CD4-positive, CD25-positive, alpha-beta regulatory T cell (primary cell): Measurements from ENCODE around the gene ASTL. TPM values are rescaled to one million over a fixed set of nuclear protein-coding genes. Genes with fewer than 3 reads are reported as not detected.

Source experiments
- ATAC-seq, 2 donors: fragments of 150-1000 bp; cut with Tn5 transposase; one replicate each; pipeline ENCODE4 v1.10.0; 2021; ENCODE audit warnings: low read depth in 2 of 2, moderate number of reproducible peaks in 2 of 2, moderate library complexity in 1 of 2
- DNase-seq, 3 donors: peaks; one replicate each; pipeline versions ENCODE4 v3.0.0 to v3.0.0-alpha.2; 2012 to 2022; ENCODE audit warnings: mixed read lengths in 1 of 3
- H3K27ac ChIP-seq: one replicate; pipeline ENCODE4 v1.7.0; 2013; ENCODE audit warnings: mild to moderate bottlenecking, low read length; ENCODE audit not compliant: insufficient read depth, poor library complexity, severe bottlenecking
- H3K27me3 ChIP-seq: one replicate; pipeline ENCODE4 v1.7.0; 2013; ENCODE audit warnings: low read length; ENCODE audit not compliant: control insufficient read depth, insufficient read depth
- H3K36me3 ChIP-seq: one replicate; pipeline ENCODE4 v1.7.0; 2013; ENCODE audit warnings: mild to moderate bottlenecking, low read length, moderate library complexity; ENCODE audit not compliant: control insufficient read depth, insufficient read depth
- H3K4me1 ChIP-seq: 2 replicates; pipeline ENCODE4 v1.7.0; 2013; ENCODE audit warnings: mild to moderate bottlenecking, low read length; ENCODE audit not compliant: insufficient read depth, control insufficient read depth, poor library complexity, severe bottlenecking
- H3K4me3 ChIP-seq: one replicate; pipeline ENCODE4 v1.7.0; 2013; ENCODE audit warnings: low read depth, mild to moderate bottlenecking, low read length, moderate library complexity
- H3K9me3 ChIP-seq, 2 experiments: 1 replicate in 1 of 2; 2 replicates in 1 of 2; pipeline ENCODE4 v1.7.0; 2013; ENCODE audit warnings: low read length in 2 of 2, mild to moderate bottlenecking in 1 of 2, moderate library complexity in 1 of 2; ENCODE audit not compliant: control insufficient read depth in 2 of 2
- H3K27ac Mint-ChIP-seq, 3 donors: one replicate each; pipeline ENCODE4 v1.8.0; 2020 to 2022; ENCODE audit warnings: mild to moderate bottlenecking in 3 of 3, mixed read lengths in 3 of 3, moderate library complexity in 2 of 3
- H3K27me3 Mint-ChIP-seq: one replicate; pipeline ENCODE4 v1.8.0; 2022; ENCODE audit warnings: mild to moderate bottlenecking, mixed read lengths
- H3K36me3 Mint-ChIP-seq: one replicate; pipeline ENCODE4 v1.8.0; 2020; ENCODE audit warnings: mixed read lengths
- H3K4me1 Mint-ChIP-seq, 4 donors: one replicate each; pipeline ENCODE4 v1.8.0; 2020 to 2022; ENCODE audit warnings: mixed read lengths in 4 of 4, mild to moderate bottlenecking in 1 of 4
- H3K4me3 Mint-ChIP-seq, 4 donors: one replicate each; pipeline ENCODE4 v1.8.0; 2020 to 2022; ENCODE audit warnings: mild to moderate bottlenecking in 4 of 4, mixed read lengths in 4 of 4, moderate library complexity in 3 of 4
- H3K9me3 Mint-ChIP-seq, 7 donors: one replicate each; pipeline ENCODE4 v1.8.0; 2020 to 2022; ENCODE audit warnings: mixed read lengths in 7 of 7, mild to moderate bottlenecking in 3 of 7, moderate library complexity in 2 of 7
- polyA plus RNA-seq, 4 donors: library from polyadenylated mRNA; unstranded; fragments of 300-500 nt; fragmentation: Illumina TruSeq; gene quantifications; one replicate each; pipeline ENCODE4 v1.2.3, GENCODE V29; 2021
- total RNA-seq: library from RNA; stranded (reverse); gene quantifications from one replicate; pipeline ENCODE4 v1.2.3, GENCODE V29; 2022

ASTL gene
- total and polyA plus RNA-seq, 5 donors from 2014 or later = 0.23 to 9.7 (median 0.39) TPM; not detected in 2

DNA sequence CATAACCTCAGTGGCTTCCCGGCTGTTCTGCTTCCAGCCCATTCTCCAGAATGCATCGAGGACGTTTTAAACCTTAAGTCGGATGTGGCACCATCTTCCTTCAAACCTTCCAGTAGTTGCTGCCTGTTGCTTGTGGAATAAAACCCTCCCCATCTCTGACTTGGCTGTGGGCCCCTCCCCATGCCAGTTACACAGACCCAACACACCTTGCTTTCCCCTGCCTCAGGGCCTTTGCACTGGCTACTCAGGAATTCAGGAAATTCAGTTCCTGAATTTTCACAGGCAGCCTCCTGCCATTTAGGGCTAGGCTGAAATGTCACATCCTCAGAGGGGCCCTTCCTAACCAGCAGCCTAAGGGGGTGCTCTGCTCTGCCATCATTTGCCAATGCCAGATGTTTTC is 16.9 kb downstream of the ASTL start:
- Mint-ChIP-seq H3K4me1 (peaks cover 0 to 14% (median 9%) of the 10 kb centered on the region in 4 donors), H3K36me3 (peaks cover 17% of the 10 kb centered on the region), H3K4me3 (no peak overlapping the region), H3K27ac (no peak overlapping the region), H3K27me3 (peaks cover 42% of the 10 kb centered on the region), H3K9me3 (peaks cover 0 to 1% (median 0%) of the 10 kb centered on the region in 7 donors)
- peaks cover 5% of the 10 kb centered on the region for H3K36me3 ChIP-seq
- DNase-seq = no peak
- H3K27ac ChIP-seq = no peak overlapping the region
- H3K9me3 ChIP-seq = no peaks in the 10 kb centered on the region
- H3K4me3 ChIP-seq = no peak overlapping the region
- no peaks in the 10 kb centered on the region for H3K27me3 ChIP-seq
- peaks cover 7% of the 10 kb centered on the region for H3K4me1 ChIP-seq
- ATAC-seq = no peak

- Mint-ChIP-seq H3K27me3 (peaks cover 42% of the 10 kb centered on the region), H3K9me3 (peaks cover 0 to 1% (median 0%) of the 10 kb centered on the region in 7 donors), H3K4me1 (peaks cover 0 to 14% (median 7%) of the 10 kb centered on the region in 4 donors), H3K27ac (no peak overlapping the region), H3K36me3 (peaks cover 13% of the 10 kb centered on the region), H3K4me3 (peak overlapping the region in 1 of 4 donors; percentile 29)
- Histone ChIP-seq H3K9me3 (no peaks in the 10 kb centered on the region), H3K4me1 (peaks cover 11% of the 10 kb centered on the region), H3K27me3 (no peaks in the 10 kb centered on the region), H3K4me3 (no peak overlapping the region), H3K27ac (no peak overlapping the region), H3K36me3 (peaks cover 4% of the 10 kb centered on the region)
- ATAC-seq (no peak), DNase-seq (no peak)
These were observed 17.3 kb downstream of the ASTL start for GRCh38 chr2:96120991-96121390.

DNA sequence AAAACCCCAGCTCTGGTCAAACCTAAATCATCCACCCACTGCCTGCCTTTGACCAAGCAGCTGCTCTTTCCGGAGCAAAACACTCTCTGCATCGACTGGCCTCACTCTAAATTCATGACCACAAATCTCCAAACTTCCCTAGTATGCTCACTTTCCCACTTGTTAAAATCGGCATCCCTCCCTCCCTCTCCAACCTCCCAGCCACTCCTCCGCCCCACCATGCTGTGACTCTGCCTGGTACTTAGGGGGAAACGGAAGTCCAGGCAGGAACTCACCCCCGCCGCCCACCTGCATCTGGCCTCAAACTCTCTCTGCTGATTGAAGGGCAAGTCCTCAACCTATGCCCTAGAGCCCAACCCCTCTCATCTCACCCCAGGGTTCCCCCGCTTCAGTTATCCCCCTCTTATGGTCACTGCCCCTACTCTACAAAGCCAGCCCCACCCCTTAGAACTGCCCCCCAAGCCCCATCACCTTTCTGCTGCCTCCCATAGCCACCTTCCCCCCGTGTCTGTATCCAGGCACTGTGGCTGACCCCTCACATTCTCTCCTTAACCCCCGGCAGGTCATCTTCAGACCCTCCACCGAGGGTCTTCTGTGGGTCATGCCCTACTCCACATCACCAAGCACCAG is 18.1 kb downstream of the ASTL start:
- Histone ChIP-seq H3K36me3 (no peaks in the 10 kb centered on the region), H3K27me3 (no peaks in the 10 kb centered on the region), H3K9me3 (no peaks in the 10 kb centered on the region), H3K4me1 (peaks cover 13% of the 10 kb centered on the region), H3K27ac (no peak overlapping the region), H3K4me3 (no peak overlapping the region)
- H3K27me3 Mint-ChIP-seq = peaks cover 48% of the 10 kb centered on the region
- H3K36me3 Mint-ChIP-seq = peaks cover 7% of the 10 kb centered on the region
- peak overlapping the region in 2 of 4 donors; percentile 29 to 44 for H3K4me3 Mint-ChIP-seq
- peaks cover 0 to 19% (median 9%) of the 10 kb centered on the region in 4 donors for H3K4me1 Mint-ChIP-seq
- no peak overlapping the region for H3K27ac Mint-ChIP-seq
- peaks cover 0 to 1% (median 0%) of the 10 kb centered on the region in 7 donors for H3K9me3 Mint-ChIP-seq
- DNase-seq (no peak), ATAC-seq (no peak)

- H3K36me3 ChIP-seq = no peaks in the 10 kb centered on the region
- no peaks in the 10 kb centered on the region for H3K27me3 ChIP-seq
- Mint-ChIP-seq H3K27me3 (peaks cover 50% of the 10 kb centered on the region), H3K9me3 (peaks cover 0 to 1% (median 0%) of the 10 kb centered on the region in 7 donors), H3K36me3 (no peaks in the 10 kb centered on the region), H3K4me3 (peak overlapping the region; percentile 29 to 73 (median 54)), H3K27ac (no peak overlapping the region), H3K4me1 (peaks cover 0 to 19% (median 8%) of the 10 kb centered on the region in 4 donors)
- H3K9me3 ChIP-seq = no peaks in the 10 kb centered on the region
- no peak for ATAC-seq
- H3K4me1 ChIP-seq = peaks cover 13% of the 10 kb centered on the region
- no peak overlapping the region for H3K27ac ChIP-seq
- no peak overlapping the region for H3K4me3 ChIP-seq
- no peak for DNase-seq
These were observed 18.9 kb downstream of the ASTL start for GRCh38 chr2:96119389-96119751.

- H3K4me3 ChIP-seq = no peak overlapping the region
- H3K4me1 Mint-ChIP-seq = peaks cover 0 to 19% (median 8%) of the 10 kb centered on the region in 4 donors
- H3K27me3 ChIP-seq = no peaks in the 10 kb centered on the region
- H3K27ac Mint-ChIP-seq = peak overlapping the region in 1 of 3 donors; percentile 80
- no peaks in the 10 kb centered on the region for H3K36me3 ChIP-seq
- H3K36me3 Mint-ChIP-seq = no peaks in the 10 kb centered on the region
- H3K4me1 ChIP-seq = peaks cover 13% of the 10 kb centered on the region
- ATAC-seq = no peak
- peaks cover 0 to 1% (median 0%) of the 10 kb centered on the region in 7 donors for H3K9me3 Mint-ChIP-seq
- no peak overlapping the region for H3K27ac ChIP-seq
- no peak for DNase-seq
- H3K27me3 Mint-ChIP-seq = peaks cover 50% of the 10 kb centered on the region
- no peaks in the 10 kb centered on the region for H3K9me3 ChIP-seq
- peak overlapping the region; percentile 29 to 78 (median 66) for H3K4me3 Mint-ChIP-seq
These were observed 19.5 kb downstream of the ASTL start for GRCh38 chr2:96118698-96119388.

DNA sequence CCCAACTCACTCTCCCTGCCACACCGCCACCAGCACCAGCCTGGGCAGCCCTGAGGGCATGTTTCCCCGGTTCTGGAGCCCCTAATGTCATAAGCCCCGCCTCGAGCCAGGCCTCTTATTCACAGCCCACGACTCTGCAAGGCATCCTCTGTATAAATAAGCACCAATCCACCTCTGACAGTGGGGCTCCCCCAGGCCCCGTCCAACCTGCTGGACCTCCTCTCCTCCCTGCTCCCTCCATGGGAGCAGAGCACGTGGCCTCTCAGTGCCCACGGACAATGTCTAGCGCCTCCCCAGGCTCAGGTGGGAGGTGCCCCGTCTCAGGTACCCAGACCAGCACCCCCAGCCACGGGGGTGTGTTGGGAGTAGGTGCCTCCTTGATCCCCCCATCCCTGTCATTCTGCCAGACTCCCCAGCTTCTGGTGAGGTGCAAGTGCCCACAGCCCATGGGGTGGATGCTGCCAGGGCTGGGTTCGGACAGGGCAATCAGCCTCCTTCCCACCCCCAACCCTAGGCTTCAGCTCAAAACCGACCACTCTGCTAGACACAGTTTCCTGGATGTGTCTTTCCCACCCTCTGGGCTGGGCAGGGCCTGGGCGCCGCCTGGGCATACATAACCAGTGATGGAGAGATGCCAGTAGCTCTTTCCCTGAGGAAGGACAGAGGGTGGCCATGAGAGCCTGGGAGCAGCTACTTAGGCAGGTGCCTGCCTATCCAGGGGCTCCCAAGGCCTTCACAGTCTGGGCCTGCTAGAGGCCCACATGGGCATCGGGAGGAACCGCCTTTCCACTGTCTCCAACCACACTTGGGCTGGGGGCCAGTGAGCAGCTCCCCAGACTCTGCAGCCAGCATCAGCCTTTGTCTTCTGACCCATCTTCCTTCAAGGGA is 20.4 kb downstream of the ASTL start:
- Mint-ChIP-seq H3K9me3 (peaks cover 0 to 1% (median 0%) of the 10 kb centered on the region in 7 donors), H3K27ac (peak overlapping the region in 1 of 3 donors; percentile 36), H3K4me3 (peak overlapping the region; percentile 62 to 87 (median 74)), H3K27me3 (peaks cover 50% of the 10 kb centered on the region), H3K36me3 (no peaks in the 10 kb centered on the region), H3K4me1 (peaks cover 0 to 19% (median 8%) of the 10 kb centered on the region in 4 donors)
- Histone ChIP-seq H3K36me3 (no peaks in the 10 kb centered on the region), H3K27me3 (no peaks in the 10 kb centered on the region), H3K9me3 (no peaks in the 10 kb centered on the region), H3K4me1 (peaks cover 13% of the 10 kb centered on the region), H3K27ac (no peak overlapping the region), H3K4me3 (no peak overlapping the region)
- DNase-seq (no peak), ATAC-seq (no peak)

GRCh38 chr2:96116879-96117533 is 21.3 kb downstream of the ASTL start:
- Mint-ChIP-seq H3K27ac (peak overlapping the region in 1 of 3 donors; percentile 36), H3K4me3 (peak overlapping the region in 3 of 4 donors; percentile 35 to 73 (median 63)), H3K4me1 (peaks cover 0 to 19% (median 8%) of the 10 kb centered on the region in 4 donors), H3K9me3 (peaks cover 0 to 1% (median 0%) of the 10 kb centered on the region in 7 donors), H3K27me3 (peaks cover 48% of the 10 kb centered on the region), H3K36me3 (no peaks in the 10 kb centered on the region)
- DNase-seq (peak; percentile 42 to 69 (median 60)), ATAC-seq (peak; percentile 70 to 80)
- no peaks in the 10 kb centered on the region for H3K9me3 ChIP-seq
- peaks cover 13% of the 10 kb centered on the region for H3K4me1 ChIP-seq
- peak overlapping the region; percentile 41 for H3K4me3 ChIP-seq
- H3K27ac ChIP-seq = no peak overlapping the region
- no peaks in the 10 kb centered on the region for H3K36me3 ChIP-seq
- no peaks in the 10 kb centered on the region for H3K27me3 ChIP-seq
